Islet of Langerhans (tissue), 1 donor: ENCODE results near the gene GADD45G.
A peak's percentile ranks its signal among the peaks of the same experiment; 100 is the strongest.

ENCODE experiments used
- FAIRE-seq: peaks from one replicate; lab custom pipeline; 2011; peaks lifted over from hg19 to GRCh38; lab: Jason Lieb, UNC

The GADD45G gene

GRCh38 chr9:89630508-89630907, 25.7 kb downstream of the GADD45G start:
- FAIRE-seq = no peak

- FAIRE-seq = peak; percentile 83
Observed at GRCh38 chr9:89631384-89631783, 26.6 kb downstream of the GADD45G start.

GRCh38 chr9:89632192-89632733, 27.5 kb downstream of the GADD45G start:
- FAIRE-seq = no peak

DNA sequence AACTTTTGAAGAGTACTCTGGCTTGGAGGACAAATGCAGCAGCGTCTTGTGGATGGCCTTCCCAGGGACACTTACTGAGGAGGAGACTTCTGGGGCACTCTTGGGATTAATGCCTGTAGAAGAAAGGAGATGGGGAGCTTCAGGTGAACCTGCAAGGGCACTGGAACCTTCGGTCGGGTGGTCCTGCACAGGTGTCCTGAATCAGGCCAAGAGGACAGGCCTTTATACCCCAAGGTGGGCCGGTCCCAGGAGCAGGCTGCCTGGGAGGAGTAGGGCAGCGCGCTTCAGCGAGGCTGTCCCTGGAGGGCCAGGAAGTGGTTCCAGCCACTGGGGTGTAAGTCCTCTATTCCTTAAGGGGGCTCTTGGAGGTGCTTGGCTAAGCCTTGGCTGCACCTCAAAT, 27.9 kb downstream of the GADD45G start:
- no peak for FAIRE-seq

- no peak for FAIRE-seq
Observed at GRCh38 chr9:89633404-89633803, 28.6 kb downstream of the GADD45G start.

DNA sequence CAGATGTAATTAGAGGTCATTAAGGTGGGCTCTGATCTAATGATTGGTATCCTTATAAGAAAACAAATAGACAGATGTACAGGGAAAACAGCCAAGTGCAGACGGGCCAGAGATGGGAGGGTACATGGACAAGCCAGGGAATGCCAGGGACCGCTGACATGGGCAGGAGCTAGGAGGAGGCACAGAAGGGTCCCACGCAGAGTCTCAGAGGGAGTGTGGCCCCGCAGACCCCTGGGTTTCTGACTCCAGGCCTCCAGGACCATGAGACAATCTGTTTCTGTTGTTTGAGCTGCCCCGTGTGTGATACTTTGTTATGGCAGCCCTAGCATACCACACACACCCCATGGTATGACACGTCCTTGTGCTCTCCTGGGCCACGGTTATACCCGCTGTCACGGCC, 29.1 kb downstream of the GADD45G start:
- FAIRE-seq = no peak

DNA sequence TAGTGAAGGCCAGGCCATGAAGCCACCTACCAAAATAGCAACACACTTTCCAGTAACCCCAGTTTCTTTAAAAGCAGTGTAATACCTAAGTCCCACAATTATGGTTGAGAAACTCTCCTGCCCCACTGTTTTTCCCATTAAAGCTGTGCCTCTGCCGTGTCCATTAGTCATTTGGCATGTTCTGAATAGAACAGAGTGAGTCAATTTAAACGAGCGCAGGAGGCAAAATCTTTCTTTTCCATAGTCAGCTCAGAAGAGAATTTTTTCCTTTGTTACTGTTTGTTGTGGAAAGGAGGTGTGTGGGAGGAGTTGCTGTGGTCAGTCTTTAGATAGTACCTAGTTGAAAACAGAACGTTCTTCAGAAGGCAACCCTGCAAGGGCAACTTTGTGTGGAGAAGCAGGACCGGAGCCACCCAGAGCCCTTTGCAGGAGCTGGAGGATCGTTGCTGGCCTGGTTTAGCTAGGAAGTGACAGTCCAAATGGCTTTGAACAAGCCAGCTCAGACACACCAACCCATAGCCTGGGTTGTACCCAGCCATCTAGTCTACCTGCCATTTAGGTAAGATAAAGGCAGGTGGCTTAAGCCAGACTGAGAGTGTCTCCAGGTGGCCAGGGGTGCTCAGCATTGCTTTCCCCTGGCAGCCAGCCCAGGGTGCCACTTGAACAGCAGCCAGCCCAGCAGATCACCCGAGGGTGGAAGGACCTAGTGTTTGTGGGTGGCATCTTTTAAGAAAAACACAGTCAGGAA, 30.4 kb downstream of the GADD45G start:
- FAIRE-seq = peak; percentile 5

GRCh38 chr9:89635816-89636215, 31.0 kb downstream of the GADD45G start:
- no peak for FAIRE-seq

DNA sequence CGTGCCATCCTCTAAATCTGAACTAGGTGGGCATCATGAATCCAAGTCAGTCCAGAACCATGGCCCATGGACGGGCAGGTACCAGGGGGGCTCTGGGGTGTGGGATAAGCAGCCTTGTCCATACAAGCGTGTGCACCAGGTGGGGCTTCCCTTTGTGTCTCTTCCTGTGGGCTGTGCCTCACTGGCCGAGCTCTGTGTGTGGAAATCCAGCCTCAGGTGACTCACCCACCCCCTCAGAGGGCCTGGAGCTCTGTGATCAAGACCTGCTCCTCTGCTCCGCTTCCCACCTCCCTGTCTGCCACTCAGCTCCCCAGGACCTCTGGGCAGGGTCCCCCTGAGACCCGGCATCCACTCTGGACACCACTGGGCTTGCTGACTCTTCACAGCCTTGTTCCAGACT, 33.0 kb downstream of the GADD45G start:
- FAIRE-seq = no peak

DNA sequence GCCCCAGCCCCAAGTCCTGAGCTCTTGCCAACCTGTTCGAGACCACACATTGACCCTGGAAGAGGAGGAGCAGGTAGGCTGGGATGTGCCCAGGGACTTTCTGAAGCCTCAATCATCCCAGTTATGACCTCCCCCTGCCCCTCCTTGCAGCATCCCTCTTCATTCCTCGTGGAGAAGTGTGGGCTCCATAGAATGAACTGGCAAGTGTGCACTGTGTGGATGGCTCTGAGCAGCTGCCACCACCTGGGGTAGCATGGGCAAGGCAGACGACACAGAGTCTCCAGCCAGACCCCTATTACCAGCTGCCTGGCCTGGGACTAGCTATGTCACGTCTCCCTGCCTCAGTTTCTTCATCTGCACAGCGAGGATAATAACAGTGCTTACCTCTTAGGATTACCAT, 33.5 kb downstream of the GADD45G start:
- FAIRE-seq = no peak

- no peak for FAIRE-seq
Observed at GRCh38 chr9:89638893-89639292, 34.1 kb downstream of the GADD45G start.

GRCh38 chr9:89639367-89639795, 34.6 kb downstream of the GADD45G start:
- no peak for FAIRE-seq

- FAIRE-seq = no peak
Observed at GRCh38 chr9:89639961-89640360, 35.1 kb downstream of the GADD45G start.

DNA sequence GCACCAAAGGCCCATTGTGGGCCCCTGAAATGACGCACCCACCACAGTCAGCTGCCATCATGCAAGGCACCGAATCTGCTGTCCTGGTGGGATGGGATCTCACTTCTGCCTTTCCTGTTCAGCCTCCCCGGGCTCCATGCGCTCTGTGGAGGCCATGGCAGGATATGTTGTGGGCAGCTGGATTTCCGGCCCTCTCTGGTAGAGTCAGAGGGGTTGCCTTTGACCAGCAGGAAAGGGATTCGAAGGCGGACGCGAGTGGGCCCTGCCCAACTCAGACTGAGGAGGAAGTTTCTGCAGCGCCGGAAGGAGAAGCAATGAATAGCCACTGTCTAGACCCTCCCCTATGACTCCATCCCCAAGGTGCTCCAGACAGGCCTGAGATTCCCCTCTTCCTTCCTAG, 35.5 kb downstream of the GADD45G start:
- FAIRE-seq = no peak

DNA sequence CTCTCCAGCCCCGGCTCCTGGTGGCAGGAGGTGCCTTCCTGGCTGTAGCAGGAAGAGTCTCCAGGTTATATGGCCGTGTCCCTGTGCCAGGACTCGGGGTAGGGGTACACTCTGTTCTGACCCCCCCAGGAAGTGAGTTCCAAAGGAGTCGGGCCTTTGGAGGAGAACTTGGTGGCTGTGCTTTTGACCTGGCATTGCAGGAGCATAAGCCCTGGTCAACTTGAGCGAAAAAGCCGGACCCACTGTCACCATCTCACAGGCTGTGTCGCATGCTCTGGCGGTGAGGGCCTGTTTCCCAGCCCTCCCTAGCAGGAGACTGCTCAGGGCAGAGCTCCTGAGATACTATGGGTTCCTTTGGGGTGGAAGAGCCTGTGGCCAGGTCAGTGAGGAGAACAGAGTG, 36.0 kb downstream of the GADD45G start:
- FAIRE-seq = no peak

- FAIRE-seq = no peak
Observed at GRCh38 chr9:89641980-89642379, 37.2 kb downstream of the GADD45G start.

DNA sequence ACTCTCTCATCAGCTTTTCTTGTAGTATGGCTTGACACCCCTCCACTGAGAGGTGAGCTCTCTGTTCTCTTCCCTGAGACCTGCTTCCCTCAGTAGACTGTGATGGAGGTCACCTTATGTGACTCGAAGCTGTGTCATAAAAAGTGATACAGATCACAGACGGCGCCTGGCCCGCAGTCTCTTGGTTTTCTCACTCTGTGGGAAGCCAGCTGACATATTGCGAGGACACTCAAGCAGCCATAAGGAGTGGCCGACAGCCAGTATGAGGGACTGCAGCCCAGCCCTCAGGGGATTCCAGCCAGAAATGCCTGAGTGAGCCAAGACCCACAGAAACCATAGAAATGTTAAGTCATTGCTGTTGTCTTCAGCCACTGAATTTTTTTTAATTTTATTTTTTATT, 38.0 kb downstream of the GADD45G start:
- FAIRE-seq = no peak

GRCh38 chr9:89646189-89646939, 41.6 kb downstream of the GADD45G start:
- no peak for FAIRE-seq

GRCh38 chr9:89647366-89648128, 42.7 kb downstream of the GADD45G start:
- no peak for FAIRE-seq

GRCh38 chr9:89648247-89649000, 43.6 kb downstream of the GADD45G start:
- no peak for FAIRE-seq

DNA sequence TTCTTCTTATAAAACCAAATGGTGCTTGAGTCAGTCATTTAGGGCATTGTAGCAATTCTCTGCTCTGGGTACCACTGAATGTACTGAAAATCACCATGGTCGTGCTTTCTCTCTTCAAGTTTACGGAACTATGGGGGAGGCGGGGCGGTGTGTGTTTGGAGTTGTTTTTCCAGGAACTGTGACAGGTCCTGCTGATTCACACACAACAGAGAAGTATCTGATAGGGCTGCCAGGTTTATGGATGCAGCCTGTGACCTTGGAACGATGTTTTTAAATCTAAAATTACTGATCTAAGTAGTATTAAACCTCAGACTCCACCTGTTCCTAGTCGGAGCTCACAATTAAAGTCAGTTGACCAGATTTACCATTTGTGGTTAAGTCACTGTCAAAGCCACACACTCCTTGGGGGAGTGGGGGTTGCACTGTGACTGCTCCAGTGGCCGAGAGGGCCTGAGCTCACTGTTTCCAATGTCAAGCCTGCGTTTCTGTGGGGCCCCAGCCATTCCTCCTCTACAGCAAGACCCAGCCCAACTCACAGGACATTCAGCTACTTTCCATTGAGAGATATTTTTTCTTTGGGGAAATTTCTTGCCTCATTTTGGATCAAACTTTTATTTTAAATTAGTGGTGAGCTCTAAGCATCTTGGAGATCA, 44.4 kb downstream of the GADD45G start:
- FAIRE-seq = no peak
